Measurements from ENCODE around the gene ZNF17.

DNA sequence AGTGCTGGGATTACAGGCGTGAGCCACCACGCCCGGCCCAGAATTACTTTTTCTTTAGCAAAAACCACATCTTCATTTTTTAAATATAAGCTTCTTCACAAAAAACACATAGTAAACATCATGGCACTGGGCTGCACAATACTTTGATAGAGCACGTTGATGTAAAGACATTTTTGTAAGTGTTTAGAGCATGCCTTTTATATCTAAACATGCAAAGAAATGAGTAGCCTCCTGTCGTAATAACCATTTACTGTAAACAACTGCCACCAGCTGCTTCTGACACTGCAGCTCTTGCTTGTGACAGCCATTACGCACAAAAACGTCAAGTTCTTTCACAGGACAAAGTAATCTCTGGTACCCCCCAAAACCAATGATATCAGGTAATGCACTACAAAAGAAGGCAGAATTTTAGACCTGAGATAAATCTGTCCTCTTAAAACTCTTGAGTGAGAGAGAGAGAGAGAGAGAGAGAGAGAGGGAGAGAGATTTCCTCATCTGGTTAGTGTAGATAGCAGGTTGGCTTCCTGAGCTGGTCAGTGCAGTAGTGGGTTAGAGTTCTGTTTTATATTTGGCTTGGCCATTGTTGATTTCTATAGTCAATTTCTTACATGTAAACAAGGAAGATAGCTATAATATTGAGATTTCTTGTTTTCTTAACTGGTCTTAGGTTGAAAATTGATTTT, 28.0 kb upstream of the ZNF17 start:
- TF ChIP-seq, protein P1, sequence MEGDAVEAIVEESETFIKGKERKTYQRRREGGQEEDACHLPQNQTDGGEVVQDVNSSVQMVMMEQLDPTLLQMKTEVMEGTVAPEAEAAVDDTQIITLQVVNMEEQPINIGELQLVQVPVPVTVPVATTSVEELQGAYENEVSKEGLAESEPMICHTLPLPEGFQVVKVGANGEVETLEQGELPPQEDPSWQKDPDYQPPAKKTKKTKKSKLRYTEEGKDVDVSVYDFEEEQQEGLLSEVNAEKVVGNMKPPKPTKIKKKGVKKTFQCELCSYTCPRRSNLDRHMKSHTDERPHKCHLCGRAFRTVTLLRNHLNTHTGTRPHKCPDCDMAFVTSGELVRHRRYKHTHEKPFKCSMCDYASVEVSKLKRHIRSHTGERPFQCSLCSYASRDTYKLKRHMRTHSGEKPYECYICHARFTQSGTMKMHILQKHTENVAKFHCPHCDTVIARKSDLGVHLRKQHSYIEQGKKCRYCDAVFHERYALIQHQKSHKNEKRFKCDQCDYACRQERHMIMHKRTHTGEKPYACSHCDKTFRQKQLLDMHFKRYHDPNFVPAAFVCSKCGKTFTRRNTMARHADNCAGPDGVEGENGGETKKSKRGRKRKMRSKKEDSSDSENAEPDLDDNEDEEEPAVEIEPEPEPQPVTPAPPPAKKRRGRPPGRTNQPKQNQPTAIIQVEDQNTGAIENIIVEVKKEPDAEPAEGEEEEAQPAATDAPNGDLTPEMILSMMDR (IDR thresholded peaks at IDR 0.05; ENCODE audit: insufficient read depth, low read length, poor library complexity, severe bottlenecking) = no peak
- no peak for TF ChIP-seq EZH2phosphoT487 (conservative IDR thresholded peaks at IDR 0.05; ENCODE audit: low read length)
